Activated T-cell treated with anti-CD3 and anti-CD28 coated beads for 1 hour (primary cell): ENCODE measurements around the gene MOV10L1.

Source experiments
- DNase-seq: peaks from one replicate; pipeline ENCODE4 v3.0.0-alpha.2; 2020; ENCODE audit warnings: low read depth

Gene MOV10L1

GRCh38 chr22:50189849-50190181 is 100.0 kb downstream of the MOV10L1 start:
- no peak for DNase-seq

DNA sequence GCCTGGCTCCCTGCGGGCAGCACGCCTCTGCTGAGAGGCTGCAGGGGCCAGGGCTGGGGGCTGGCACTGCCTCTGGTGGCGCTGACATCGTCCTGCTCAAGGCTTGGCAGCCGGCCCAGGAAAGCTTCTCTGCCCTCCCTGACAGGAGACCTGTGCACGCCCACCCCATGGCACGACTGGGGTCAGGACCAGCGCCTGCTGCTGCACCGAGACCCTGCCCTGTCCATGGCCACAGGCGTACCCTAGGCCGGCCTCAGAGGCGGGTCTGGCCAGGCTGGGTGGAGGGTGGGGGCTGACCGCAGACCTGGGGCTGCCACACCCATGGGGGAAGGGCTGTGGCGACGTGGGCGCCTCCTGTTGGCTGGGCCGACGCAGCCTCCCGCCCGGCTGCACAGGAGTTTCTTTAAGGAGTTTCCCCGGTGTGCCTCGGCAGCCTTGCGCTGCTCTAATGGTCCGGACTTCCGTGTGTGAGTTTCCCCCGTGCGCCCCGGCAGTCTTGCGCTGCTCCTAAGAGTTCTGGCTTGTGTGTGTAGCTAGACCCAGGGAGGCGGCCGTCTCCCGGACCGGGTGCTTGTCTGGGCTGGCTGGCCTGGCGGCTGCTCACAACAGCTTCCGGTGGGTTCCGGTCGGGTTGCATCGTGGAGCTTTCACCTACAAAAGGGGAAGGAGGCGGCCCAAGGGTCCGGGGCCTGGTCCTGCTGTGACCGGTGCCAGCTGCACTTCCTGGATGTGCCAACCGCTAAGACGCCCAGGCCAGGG is 100.6 kb downstream of the MOV10L1 start:
- DNase-seq = peak; percentile 67

GRCh38 chr22:50190941-50191741 is 101.3 kb downstream of the MOV10L1 start:
- peak; percentile 62 for DNase-seq

DNA sequence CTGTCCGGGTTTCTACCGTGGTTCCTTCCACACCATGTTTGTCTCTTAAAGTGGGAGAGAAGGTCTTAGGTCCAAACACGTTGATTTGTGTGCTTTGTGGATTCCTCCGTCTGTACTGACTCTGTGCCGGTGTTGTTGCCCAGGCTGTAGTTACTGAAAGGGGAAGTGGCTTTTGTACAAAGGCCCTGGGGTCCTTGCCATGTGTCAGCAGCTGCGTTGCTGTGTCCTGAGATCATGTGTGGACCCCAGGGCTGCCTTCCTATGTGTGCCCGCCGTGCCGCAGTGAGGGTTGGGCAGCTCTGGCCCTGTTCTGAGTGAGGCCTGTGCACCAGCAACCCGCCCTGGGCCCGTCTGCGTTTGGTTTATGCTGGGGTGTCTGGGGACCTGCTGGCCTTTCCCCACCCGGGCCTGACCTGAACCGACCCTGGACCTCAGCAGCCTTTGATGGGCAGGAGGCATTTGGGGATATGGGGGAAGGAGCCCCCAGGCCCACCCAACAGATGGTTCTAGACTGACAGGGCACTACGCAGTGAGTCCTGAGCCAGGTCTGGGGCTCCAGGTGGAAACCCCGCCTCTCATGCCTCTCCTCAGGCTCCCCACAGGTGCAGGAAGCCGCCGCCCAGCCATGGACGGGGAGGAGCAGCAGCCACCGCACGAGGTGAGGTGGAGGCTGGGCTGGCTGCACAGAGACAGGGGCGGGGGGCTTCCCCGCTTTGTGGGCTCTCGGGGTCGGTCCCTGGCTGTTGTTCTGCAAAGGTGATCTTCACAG is 102.8 kb downstream of the MOV10L1 start:
- peak; percentile 42 for DNase-seq

DNA sequence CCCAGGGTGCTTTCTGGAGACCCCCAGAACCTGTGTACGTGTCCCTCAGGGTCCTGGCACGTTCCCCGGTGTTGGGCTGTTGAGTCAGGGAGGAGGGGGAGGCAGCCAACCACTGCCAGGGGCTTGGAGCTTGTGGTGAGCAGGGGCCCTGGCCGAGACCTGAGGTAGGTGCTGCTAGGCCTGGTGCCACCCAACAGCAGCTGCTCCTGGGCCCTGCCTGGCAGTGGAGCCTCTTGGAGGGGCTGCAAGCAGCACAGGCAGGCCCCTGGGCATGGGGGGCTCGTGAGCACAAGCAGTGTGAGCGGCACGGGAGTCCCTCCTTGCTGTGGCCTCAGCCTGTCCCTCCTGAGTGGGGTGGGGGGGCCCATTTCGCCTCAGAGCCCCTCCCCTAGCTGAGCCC is 103.8 kb downstream of the MOV10L1 start:
- DNase-seq = no peak

DNA sequence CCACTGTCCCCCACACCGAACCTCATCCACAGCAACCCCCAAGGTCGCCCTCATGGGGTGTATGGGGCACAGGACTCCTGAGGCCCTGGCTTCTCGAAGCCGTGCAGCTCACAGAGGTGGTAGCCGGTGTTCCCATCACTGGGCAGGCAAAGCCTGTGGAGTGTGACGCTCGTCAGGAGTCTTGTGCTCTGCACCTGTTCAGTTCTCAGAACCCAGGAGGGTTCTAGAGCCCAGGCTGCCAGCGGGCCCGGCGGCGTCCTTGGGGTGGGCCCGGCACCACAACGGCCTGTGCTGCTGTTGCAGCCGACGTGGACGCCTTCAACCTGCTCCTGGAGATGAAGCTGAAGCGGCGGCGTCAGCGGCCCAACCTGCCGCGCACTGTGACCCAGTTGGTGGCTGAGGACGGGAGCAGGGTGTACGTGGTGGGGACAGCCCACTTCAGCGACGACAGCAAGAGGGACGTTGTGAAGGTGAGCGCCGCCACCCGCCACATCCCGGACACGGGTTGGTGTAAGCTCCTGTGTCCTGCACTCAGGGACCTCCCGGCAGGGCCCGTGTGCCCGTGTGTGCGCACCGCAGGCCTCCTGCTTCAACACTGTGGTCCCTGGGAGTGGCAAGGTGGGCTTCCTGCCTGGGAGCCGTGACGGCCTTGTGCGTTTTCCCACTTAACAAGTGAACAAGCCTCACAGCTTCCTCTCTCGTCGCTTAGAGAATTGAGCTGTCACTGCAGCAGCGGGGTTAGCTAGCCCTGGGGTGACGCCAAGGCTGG is 104.4 kb downstream of the MOV10L1 start:
- DNase-seq = no peak

DNA sequence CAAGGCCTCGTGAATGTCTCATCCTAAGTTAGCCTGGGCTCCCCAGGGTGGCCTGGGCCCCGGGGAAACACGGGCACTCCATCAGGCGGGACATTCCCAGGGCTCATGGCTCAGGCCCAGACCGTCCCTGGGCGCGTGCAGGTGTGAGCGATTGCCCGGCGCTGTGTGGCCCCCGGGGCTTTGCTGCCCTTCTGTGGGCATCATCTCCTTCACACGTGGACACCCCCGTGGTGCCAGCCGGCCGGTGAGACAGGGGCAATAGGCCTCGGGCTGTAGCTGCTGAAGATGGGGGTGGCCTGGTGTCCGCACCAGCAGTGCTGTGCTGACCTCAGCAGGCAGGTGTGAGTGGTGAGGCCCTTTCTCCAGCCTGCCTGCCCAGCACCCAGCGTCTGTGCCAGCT is 106.5 kb downstream of the MOV10L1 start:
- no peak for DNase-seq

GRCh38 chr22:50197000-50197800 is 107.4 kb downstream of the MOV10L1 start:
- no peak for DNase-seq

GRCh38 chr22:50197856-50198623 is 108.2 kb downstream of the MOV10L1 start:
- DNase-seq = no peak

DNA sequence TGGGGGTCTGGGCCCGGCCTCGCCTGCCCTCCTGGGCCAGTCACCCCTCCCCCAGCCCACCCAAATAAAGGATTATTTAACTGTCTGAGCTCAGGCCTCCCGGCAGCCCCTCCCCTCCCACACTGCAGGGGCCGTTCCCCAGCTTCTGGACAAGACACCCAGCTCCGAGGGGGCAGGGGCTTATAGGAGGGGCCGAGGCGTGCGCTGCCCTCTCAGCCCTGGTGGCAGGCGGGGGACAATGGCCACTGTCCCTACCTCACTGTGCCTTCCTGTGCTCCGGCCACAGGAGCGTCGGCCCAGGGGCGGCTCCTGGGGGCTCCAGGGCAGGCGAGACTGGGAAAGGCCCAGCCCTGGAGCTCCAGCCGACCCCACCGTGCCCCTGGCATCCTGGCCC is 108.8 kb downstream of the MOV10L1 start:
- no peak for DNase-seq

GRCh38 chr22:50199251-50199721 is 109.5 kb downstream of the MOV10L1 start:
- DNase-seq = no peak

GRCh38 chr22:50199829-50200460 is 110.1 kb downstream of the MOV10L1 start:
- no peak for DNase-seq

- peak; percentile 87 for DNase-seq
These were observed 110.8 kb downstream of the MOV10L1 start, which contains the start of gene SELENOO for GRCh38 chr22:50200461-50201190. TSS of gene SELENOO (plus strand) at chr22:50201011. CDS start at chr22:50201037, 26 bp downstream.

DNA sequence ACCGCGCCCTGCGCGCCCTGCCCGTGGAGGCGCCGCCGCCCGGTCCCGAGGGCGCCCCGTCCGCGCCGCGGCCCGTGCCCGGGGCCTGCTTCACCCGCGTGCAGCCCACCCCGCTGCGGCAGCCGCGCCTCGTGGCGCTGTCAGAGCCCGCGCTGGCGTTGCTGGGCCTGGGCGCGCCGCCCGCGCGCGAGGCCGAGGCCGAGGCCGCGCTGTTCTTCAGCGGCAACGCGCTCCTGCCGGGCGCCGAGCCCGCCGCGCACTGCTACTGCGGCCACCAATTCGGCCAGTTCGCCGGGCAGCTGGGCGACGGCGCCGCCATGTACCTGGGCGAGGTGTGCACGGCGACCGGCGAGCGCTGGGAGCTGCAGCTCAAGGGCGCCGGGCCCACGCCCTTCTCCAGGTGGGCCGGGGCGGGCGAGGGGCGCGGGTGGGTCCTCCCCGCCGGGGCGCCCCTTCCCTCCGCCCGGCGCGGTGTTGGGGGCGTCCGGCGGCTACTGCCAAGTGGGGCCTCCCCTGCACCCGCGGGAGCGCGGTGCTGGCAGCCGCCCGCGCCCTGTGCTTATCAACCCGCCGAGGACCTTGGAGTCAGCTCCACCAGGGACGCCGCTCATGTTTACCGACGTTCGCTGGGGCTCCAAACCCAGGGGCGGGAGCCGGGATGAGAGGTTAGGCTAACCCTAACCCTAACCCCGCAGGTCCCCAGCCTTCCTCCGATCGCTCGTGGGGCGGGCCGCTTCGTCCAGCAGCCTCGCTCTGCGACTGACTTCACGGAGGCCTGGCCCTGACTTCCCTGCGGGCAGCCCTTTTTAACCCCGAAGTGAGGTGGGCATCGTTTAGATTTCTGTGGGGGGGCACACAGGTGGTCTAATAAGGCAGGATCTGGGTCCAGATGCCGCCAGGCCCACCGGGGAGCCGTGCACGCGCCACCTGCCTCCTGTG is 111.7 kb downstream of the MOV10L1 start:
- DNase-seq = no peak

DNA sequence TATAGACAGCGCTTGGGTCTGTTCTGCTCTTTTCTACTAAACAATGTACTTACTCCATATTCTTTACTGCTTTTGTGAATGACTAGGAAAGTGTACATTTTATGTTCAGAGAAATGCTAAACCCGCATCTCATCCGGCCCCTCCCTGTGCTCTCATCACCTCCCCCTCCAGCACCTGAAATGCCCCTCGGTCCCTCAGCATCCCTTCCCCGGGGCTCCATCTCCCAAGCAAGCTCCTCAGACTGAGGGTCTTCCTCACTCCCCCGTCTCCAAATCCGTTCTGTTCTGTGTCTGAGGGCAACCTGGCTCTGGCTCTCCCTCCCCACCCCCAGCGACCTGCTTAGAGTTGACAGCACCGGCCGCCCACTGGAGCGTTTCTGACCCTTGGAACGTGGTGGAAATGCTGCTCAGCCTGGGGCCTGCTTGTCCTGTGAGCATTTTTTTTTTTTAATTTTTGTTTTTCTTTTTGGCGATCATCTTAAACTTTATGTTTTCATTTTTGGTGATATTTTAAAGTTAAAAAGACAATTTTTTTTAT is 112.4 kb downstream of the MOV10L1 start:
- no peak for DNase-seq

DNA sequence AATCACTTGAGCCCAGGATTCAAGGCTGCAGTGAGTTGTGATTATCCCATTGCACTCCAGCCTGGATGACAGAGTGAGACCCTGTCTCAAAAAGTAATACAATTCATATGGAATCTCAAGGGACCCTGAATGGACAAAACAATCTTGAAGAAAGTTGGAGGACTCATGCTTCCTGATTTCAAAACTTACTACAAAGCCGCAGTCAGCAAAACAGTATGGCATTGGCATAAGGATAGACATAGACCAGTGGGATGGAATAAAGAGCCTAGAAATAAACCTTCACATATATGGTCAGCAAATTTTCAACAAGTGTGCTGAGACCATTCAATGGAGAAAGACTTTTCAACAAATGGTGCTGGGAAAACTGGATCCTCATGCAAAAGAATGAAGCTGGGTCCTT is 113.5 kb downstream of the MOV10L1 start:
- no peak for DNase-seq

- no peak for DNase-seq
These were observed 114.8 kb downstream of the MOV10L1 start for GRCh38 chr22:50204571-50204970.
